ENCODE data around the gene RNF212. TPM values are rescaled to one million over a fixed set of nuclear protein-coding genes. Genes with fewer than 3 reads are reported as not detected.

Gene RNF212
- total and polyA plus RNA-seq, 10 of the 15 experiments (the other 5 are each of a cell fraction or from before 2014, with no cell fraction given), result not detected

DNA sequence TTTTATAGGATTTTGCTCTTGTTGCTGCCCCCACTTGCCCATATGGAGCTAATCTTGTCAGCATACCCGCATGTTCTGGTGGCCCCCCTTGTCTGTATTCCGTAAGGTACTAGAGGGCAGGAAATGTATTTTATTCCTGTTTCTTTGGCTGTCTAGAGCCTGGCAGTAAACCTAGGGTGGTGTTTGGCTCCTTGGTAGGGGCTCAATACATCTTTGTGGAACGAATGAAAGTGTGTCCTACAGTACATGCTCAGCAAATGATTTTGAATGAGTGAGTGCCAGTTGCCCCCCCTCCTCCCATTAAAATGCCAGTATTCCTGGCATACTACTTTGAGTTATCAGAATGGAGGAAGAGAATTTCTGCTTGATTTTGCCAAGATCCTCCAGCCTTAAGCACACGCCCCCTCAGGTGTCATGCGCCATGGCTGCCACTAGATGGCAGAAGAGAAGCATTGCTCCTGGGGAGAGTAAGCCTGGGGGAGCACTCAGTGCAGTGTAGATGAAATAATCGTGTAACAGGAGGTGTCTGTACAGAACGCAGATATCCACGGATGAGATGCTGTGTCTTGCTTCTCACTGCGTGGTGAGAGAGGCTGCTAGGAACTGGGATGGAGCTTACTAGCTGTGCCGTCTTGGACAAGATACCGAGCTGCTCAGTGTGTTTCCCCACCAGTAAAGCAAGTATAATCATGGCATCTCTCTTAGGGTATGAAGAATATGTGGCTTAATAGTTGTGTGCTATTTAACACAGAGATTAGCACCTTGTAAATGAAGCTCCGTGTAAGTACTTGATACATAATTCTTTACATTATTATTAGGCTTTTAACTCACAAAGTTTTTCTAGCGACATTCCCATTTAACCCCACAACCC lies 17.2 kb upstream of the RNF212 start (continued):
- TF ChIP-seq, protein P1, sequence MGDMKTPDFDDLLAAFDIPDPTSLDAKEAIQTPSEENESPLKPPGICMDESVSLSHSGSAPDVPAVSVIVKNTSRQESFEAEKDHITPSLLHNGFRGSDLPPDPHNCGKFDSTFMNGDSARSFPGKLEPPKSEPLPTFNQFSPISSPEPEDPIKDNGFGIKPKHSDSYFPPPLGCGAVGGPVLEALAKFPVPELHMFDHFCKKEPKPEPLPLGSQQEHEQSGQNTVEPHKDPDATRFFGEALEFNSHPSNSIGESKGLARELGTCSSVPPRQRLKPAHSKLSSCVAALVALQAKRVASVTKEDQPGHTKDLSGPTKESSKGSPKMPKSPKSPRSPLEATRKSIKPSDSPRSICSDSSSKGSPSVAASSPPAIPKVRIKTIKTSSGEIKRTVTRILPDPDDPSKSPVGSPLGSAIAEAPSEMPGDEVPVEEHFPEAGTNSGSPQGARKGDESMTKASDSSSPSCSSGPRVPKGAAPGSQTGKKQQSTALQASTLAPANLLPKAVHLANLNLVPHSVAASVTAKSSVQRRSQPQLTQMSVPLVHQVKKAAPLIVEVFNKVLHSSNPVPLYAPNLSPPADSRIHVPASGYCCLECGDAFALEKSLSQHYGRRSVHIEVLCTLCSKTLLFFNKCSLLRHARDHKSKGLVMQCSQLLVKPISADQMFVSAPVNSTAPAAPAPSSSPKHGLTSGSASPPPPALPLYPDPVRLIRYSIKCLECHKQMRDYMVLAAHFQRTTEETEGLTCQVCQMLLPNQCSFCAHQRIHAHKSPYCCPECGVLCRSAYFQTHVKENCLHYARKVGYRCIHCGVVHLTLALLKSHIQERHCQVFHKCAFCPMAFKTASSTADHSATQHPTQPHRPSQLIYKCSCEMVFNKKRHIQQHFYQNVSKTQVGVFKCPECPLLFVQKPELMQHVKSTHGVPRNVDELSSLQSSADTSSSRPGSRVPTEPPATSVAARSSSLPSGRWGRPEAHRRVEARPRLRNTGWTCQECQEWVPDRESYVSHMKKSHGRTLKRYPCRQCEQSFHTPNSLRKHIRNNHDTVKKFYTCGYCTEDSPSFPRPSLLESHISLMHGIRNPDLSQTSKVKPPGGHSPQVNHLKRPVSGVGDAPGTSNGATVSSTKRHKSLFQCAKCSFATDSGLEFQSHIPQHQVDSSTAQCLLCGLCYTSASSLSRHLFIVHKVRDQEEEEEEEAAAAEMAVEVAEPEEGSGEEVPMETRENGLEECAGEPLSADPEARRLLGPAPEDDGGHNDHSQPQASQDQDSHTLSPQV (IDR thresholded peaks at IDR 0.05), result peak; percentile 19; the same call in 1 of the 2 replicates
- peak in 1 of 2 experiments; percentile 54; a peak in 1 of 4 replicates for TF ChIP-seq BHLHE40 (IDR thresholded peaks at IDR 0.05; ENCODE audit: borderline replicate concordance in 1 of 2, low read depth in 2 of 2, low read length in 1 of 2)
- no peak for TF ChIP-seq ZZZ3 (IDR thresholded peaks at IDR 0.05; ENCODE audit: control insufficient read depth, insufficient read length, low read depth)
- peak; percentile 43; the same call in 1 of the 2 replicates for TF ChIP-seq PAX5 (IDR thresholded peaks at IDR 0.05; ENCODE audit: borderline replicate concordance, low read depth, low read length)
- TF ChIP-seq HCFC1 (IDR thresholded peaks at IDR 0.05; ENCODE audit: low read length), result peak; percentile 40; the same call in 1 of the 2 replicates
- TF ChIP-seq NFXL1 (IDR thresholded peaks at IDR 0.05; ENCODE audit: borderline replicate concordance), result 0 out of 2 replicates have a peak, but pooled peaks have one; percentile 80
- TF ChIP-seq LARP7 (IDR thresholded peaks at IDR 0.05), result 0 out of 2 replicates have a peak, but pooled peaks have one; percentile 37
- TF ChIP-seq MEF2B (IDR thresholded peaks at IDR 0.05; ENCODE audit: partially characterized antibody, poor library complexity, severe bottlenecking), result no peak

All from GM12878 (cell line).